SK-N-SH treated with all-trans-retinoic acid at 6 μM for 48 hours (cell line): ENCODE data around the gene OR2S2.

Source experiments
- ATAC-seq: fragments of 200-7000 bp; cut with Tn5 transposase; 3 replicates; pipeline ENCODE4 v1.9.1; 2020; ENCODE audit warnings: mild to moderate bottlenecking, moderate library complexity
- BACH2 ChIP-seq: fragments of 250-450 bp; sonication (Bioruptor Pico); IDR thresholded peaks from 2 replicates; pipeline ENCODE4 v1.9.0; 2021; ENCODE audit warnings: mild to moderate bottlenecking, borderline replicate concordance
- CSRNP3 ChIP-seq: fragments of 250-450 bp; sonication (Bioruptor Pico); IDR thresholded peaks from 2 replicates; pipeline ENCODE4 v1.5.1; 2021; ENCODE audit warnings: mild to moderate bottlenecking, moderate library complexity
- ESRRG ChIP-seq: fragments of 250-450 bp; sonication (Bioruptor Pico); IDR thresholded peaks from 2 replicates; pipeline ENCODE4 v1.6.1; 2021; ENCODE audit warnings: mild to moderate bottlenecking
- OSR1 ChIP-seq: fragments of 250-450 bp; sonication (Bioruptor Pico); IDR thresholded peaks from 2 replicates; pipeline ENCODE4 v1.8.0; 2022; ENCODE audit warnings: moderate library complexity, mild to moderate bottlenecking, inconsistent platforms
- POU6F1 ChIP-seq: fragments of 250-450 bp; sonication (Bioruptor Pico); IDR thresholded peaks from 2 replicates; pipeline ENCODE4 v1.8.0; 2021; ENCODE audit warnings: low read depth, mild to moderate bottlenecking, moderate library complexity, borderline replicate concordance
- PPARA ChIP-seq: fragments of 250-450 bp; sonication (Bioruptor Pico); IDR thresholded peaks from 2 replicates; pipeline ENCODE4 v1.5.0; 2020; ENCODE audit warnings: mild to moderate bottlenecking, borderline replicate concordance
- RARB ChIP-seq: fragments of 250-450 bp; sonication (Bioruptor Pico); IDR thresholded peaks from 2 replicates; pipeline ENCODE4 v1.8.0; 2021; ENCODE audit warnings: mild to moderate bottlenecking, moderate library complexity
- TCF4 ChIP-seq: fragments of 250-450 bp; sonication (Bioruptor Pico); IDR thresholded peaks from 2 replicates; pipeline ENCODE4 v1.8.0; 2021; ENCODE audit warnings: mild to moderate bottlenecking, moderate library complexity, borderline replicate concordance
- TOX ChIP-seq: fragments of 250-450 bp; sonication (Bioruptor Pico); IDR thresholded peaks from 2 replicates; pipeline ENCODE4 v1.8.0; 2021; ENCODE audit warnings: mild to moderate bottlenecking, moderate library complexity, borderline replicate concordance
- TSHZ2 ChIP-seq: fragments of 250-450 bp; sonication (Bioruptor Pico); IDR thresholded peaks from 2 replicates; pipeline ENCODE4 v1.5.0; 2020; ENCODE audit warnings: mild to moderate bottlenecking, moderate library complexity
- ZFP30 ChIP-seq: fragments of 450-650 bp; formaldehyde crosslinking; IDR thresholded peaks from 2 replicates; pipeline ENCODE4 v1.5.0; 2022; ENCODE audit warnings: mild to moderate bottlenecking, moderate library complexity
- ZNF565 ChIP-seq: fragments of 450-650 bp; formaldehyde crosslinking; conservative IDR thresholded peaks from 2 replicates; pipeline ENCODE4 v1.5.0; 2020; ENCODE audit warnings: low read depth, mild to moderate bottlenecking, moderate library complexity
- ZNF70 ChIP-seq: fragments of 450-650 bp; formaldehyde crosslinking; IDR thresholded peaks from 2 replicates; pipeline ENCODE4 v1.5.0; 2020; ENCODE audit warnings: mild to moderate bottlenecking, moderate library complexity
- ZNF8 ChIP-seq: fragments of 450-650 bp; formaldehyde crosslinking; IDR thresholded peaks from 2 replicates; pipeline ENCODE4 v1.5.0; 2020; ENCODE audit warnings: mild to moderate bottlenecking, moderate library complexity
- TF ChIP-seq, protein P1 (sequence below): fragments of 250-450 bp; sonication (Bioruptor Pico); IDR thresholded peaks from 2 replicates; pipeline ENCODE4 v1.8.0; 2020; ENCODE audit warnings: mild to moderate bottlenecking, moderate library complexity, borderline replicate concordance

OR2S2 gene

GRCh38 chr9:35962126-35962906 lies 4.4 kb upstream of the OR2S2 start:
- peak; percentile 94 for ATAC-seq
- TF ChIP-seq ESRRG (CRISPR knock-in tag) (no peak), ZNF70 (CRISPR knock-in tag) (no peak), POU6F1 (CRISPR knock-in tag) (no peak), OSR1 (no peak), ZFP30 (CRISPR knock-in tag) (no peak), TCF4 (CRISPR knock-in tag) (no peak), TSHZ2 (CRISPR knock-in tag) (no peak), RARB (CRISPR knock-in tag) (no peak), CSRNP3 (CRISPR knock-in tag) (no peak), PPARA (CRISPR knock-in tag) (no peak)
- TF ChIP-seq, protein P1, sequence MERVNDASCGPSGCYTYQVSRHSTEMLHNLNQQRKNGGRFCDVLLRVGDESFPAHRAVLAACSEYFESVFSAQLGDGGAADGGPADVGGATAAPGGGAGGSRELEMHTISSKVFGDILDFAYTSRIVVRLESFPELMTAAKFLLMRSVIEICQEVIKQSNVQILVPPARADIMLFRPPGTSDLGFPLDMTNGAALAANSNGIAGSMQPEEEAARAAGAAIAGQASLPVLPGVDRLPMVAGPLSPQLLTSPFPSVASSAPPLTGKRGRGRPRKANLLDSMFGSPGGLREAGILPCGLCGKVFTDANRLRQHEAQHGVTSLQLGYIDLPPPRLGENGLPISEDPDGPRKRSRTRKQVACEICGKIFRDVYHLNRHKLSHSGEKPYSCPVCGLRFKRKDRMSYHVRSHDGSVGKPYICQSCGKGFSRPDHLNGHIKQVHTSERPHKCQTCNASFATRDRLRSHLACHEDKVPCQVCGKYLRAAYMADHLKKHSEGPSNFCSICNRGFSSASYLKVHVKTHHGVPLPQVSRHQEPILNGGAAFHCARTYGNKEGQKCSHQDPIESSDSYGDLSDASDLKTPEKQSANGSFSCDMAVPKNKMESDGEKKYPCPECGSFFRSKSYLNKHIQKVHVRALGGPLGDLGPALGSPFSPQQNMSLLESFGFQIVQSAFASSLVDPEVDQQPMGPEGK, result no peak

DNA sequence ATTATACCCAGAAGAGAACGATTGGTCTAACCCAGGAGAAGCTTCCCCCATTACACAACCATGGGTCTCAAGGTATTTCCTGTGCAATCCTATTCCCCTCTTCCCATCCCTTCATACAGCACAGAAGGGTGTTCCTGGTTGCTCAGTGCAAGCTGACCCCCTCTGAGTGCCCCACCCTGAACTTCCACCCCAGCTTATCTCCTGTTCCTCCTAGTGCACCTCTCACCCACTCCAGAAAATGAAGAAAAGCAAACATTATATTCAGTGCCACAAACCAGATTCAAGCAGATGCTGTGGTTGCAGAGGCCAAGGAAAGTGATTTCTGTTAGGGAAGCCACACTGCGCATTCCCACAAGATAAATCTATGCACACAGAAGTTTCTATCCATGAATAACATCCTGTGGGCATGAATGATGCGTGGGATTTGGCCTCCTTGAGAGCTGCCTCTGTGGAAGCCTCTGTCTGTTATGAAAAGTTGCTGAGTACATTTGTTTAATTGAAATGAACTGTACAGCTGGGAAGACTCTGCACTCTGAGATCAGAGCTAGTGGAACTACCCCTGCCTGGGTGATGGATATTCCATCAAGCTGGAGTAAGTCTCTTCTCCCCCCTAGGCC lies 2.2 kb upstream of the OR2S2 start:
- no peak for ATAC-seq

DNA sequence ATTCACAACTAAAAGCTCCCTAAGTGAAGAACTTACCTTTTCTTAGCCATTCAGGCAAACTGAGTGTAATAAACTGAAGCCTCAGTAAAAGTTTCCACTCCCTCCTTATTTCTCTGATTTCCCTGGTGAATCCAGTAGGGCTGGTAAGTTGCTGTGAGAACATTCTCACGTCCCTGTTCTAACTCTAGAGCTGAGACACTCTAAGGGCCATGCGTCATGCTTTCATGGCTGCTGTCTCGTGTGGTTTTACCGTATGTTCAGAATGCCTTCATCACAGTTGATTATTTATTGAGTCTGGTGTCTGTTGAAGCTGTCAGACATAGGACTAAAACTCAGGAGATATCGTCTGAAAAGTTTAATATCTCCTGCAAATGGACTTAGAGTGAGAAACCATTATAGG lies 1.3 kb downstream of the OR2S2 start:
- no peak for ATAC-seq
- TF ChIP-seq POU6F1 (CRISPR knock-in tag), result no peak
- no peak for TF ChIP-seq TSHZ2 (CRISPR knock-in tag)
- TF ChIP-seq CSRNP3 (CRISPR knock-in tag), result no peak
- TF ChIP-seq OSR1, result no peak
- TF ChIP-seq BACH2 (CRISPR knock-in tag), result no peak
- TF ChIP-seq PPARA (CRISPR knock-in tag), result no peak

More for the DNA sequence above, 2.2 kb upstream of the OR2S2 start:
- TF ChIP-seq TOX (no peak), TSHZ2 (CRISPR knock-in tag) (no peak), OSR1 (no peak), ZNF565 (CRISPR knock-in tag) (no peak), ZNF8 (CRISPR knock-in tag) (no peak)
